H1 (cell line): ENCODE measurements around the gene C2orf76. TPM values are rescaled to one million over a fixed set of nuclear protein-coding genes. Genes with fewer than 3 reads are reported as not detected.

Experiments used
- CTCF ChIA-PET: fragments of 300-600 bp; sonication (Branson Sonifier 250); formaldehyde crosslinking; loops from one replicate; lab custom pipeline; 2021; ENCODE audit not compliant: partially characterized antibody; lab: Charles Lee
- POLR2A ChIA-PET: fragments of 300-600 bp; sonication (Branson Sonifier 250); formaldehyde crosslinking; loops from one replicate; lab custom pipeline; 2021; ENCODE audit warnings: inconsistent platforms; ENCODE audit not compliant: partially characterized antibody; lab: Charles Lee
- DNase-seq, 2 experiments: peaks; one replicate each; pipeline versions ENCODE4 v3.0.0 to v3.0.0-alpha.2; 2010 to 2022; ENCODE audit warnings: low spot score in 2 of 2, low read depth in 1 of 2, mixed read lengths in 1 of 2
- FAIRE-seq: peaks from 2 replicates; lab custom pipeline; 2011; peaks lifted over from hg19 to GRCh38; lab: Jason Lieb, UNC
- H2AFZ ChIP-seq: 2 replicates; pipeline ENCODE4 v1.8.1; 2012; ENCODE audit warnings: low read length, inconsistent platforms
- H2AK5ac ChIP-seq: 2 replicates; pipeline ENCODE4 v1.6.1; 2013; ENCODE audit warnings: low read depth, low read length
- H2BK120ac ChIP-seq: replicated peaks from 2 replicates; pipeline ENCODE3; 2013; ENCODE audit warnings: low read depth, low read length, inconsistent platforms
- H2BK12ac ChIP-seq: 2 replicates; pipeline ENCODE4 v1.6.1; 2013; ENCODE audit warnings: low read depth, low read length
- H2BK15ac ChIP-seq: 2 replicates; pipeline ENCODE4 v1.6.1; 2013; ENCODE audit warnings: low read length
- H2BK20ac ChIP-seq: 2 replicates; pipeline ENCODE4 v1.6.1; 2013; ENCODE audit warnings: low read length
- H2BK5ac ChIP-seq: 2 replicates; pipeline ENCODE4 v1.6.1; 2013; ENCODE audit warnings: low read depth, low read length
- H3K14ac ChIP-seq: 2 replicates; pipeline ENCODE4 v1.6.1; 2013; ENCODE audit warnings: inconsistent platforms; ENCODE audit not compliant: insufficient read length
- H3K18ac ChIP-seq: 2 replicates; pipeline ENCODE4 v1.6.1; 2013; ENCODE audit warnings: low read length; ENCODE audit errors: extremely low read depth
- H3K23ac ChIP-seq: 2 replicates; pipeline ENCODE4 v1.6.1; 2013; ENCODE audit warnings: inconsistent platforms; ENCODE audit not compliant: insufficient read length
- H3K23me2 ChIP-seq: 2 replicates; pipeline ENCODE4 v1.6.1; 2013; ENCODE audit warnings: low read depth, low read length
- H3K27ac ChIP-seq: 2 replicates; pipeline ENCODE4 v1.6.1; 2011; ENCODE audit warnings: low read depth, low read length, inconsistent platforms
- H3K27me3 ChIP-seq, 4 experiments: replicated peaks in 1 of 4; 1 replicate in 1 of 4; 2 replicates in 3 of 4; pipeline versions ENCODE4 v1.6.1 to v1.8.1; 2011 to 2013; ENCODE audit warnings: low read length in 3 of 4, mild to moderate bottlenecking in 3 of 4, inconsistent platforms in 2 of 4, mixed read lengths in 2 of 4, moderate library complexity in 1 of 4; ENCODE audit not compliant: control insufficient read depth in 3 of 4, insufficient read depth in 3 of 4; ENCODE audit errors: extremely low read depth in 1 of 4
- H3K36me3 ChIP-seq, 4 experiments: 2 replicates each; pipeline versions ENCODE4 v1.6.1 to v1.8.1; 2011 to 2013; ENCODE audit warnings: mild to moderate bottlenecking in 4 of 4, low read length in 3 of 4, moderate library complexity in 2 of 4, control low read depth in 1 of 4, inconsistent platforms in 1 of 4; ENCODE audit not compliant: insufficient read depth in 4 of 4, control insufficient read depth in 2 of 4
- H3K4ac ChIP-seq: replicated peaks from 2 replicates; pipeline ENCODE3; 2013; ENCODE audit warnings: low read length, low read depth, mixed read lengths, inconsistent platforms; ENCODE audit not compliant: insufficient read length
- H3K4me1 ChIP-seq, 4 experiments: replicated peaks in 1 of 4; 1 replicate in 1 of 4; 2 replicates in 3 of 4; pipeline versions ENCODE4 v1.6.1 to v1.8.1; 2011 to 2013; ENCODE audit warnings: low read length in 3 of 4, inconsistent platforms in 2 of 4, mixed read lengths in 1 of 4; ENCODE audit not compliant: insufficient read depth in 4 of 4, control insufficient read depth in 3 of 4
- H3K4me2 ChIP-seq, 2 experiments: 2 replicates each; pipeline versions ENCODE4 v1.6.1 to v1.8.1; 2011 to 2013; ENCODE audit warnings: low read depth in 2 of 2, low read length in 2 of 2, control low read depth in 1 of 2, inconsistent platforms in 1 of 2, mild to moderate bottlenecking in 1 of 2; ENCODE audit not compliant: insufficient read depth in 1 of 2
- H3K4me3 ChIP-seq, 4 experiments: fragments of 200-600, 300-600 bp in 1 of 4; sonication (generic), shearing (Covaris generic), sonication (Bioruptor Twin) in 1 of 4; 2 replicates each; pipeline versions ENCODE4 v1.5.1 to v1.8.1; 2011 to 2016; ENCODE audit warnings: low read length in 4 of 4, low read depth in 3 of 4, control low read depth in 2 of 4, inconsistent platforms in 2 of 4, mild to moderate bottlenecking in 2 of 4, mixed read lengths in 1 of 4, moderate library complexity in 1 of 4; ENCODE audit not compliant: insufficient read depth in 2 of 4; ENCODE audit errors: extremely low read depth in 1 of 4
- H3K56ac ChIP-seq: replicated peaks from 2 replicates; pipeline ENCODE3; 2013; ENCODE audit warnings: low read depth, mild to moderate bottlenecking, mixed read lengths, low read length, inconsistent platforms; ENCODE audit not compliant: insufficient read length
- H3K79me1 ChIP-seq: 2 replicates; pipeline ENCODE4 v1.6.1; 2013; ENCODE audit warnings: low read depth, low read length, control low read depth
- H3K79me2 ChIP-seq, 2 experiments: 2 replicates each; pipeline versions ENCODE4 v1.6.1 to v1.8.1; 2012 to 2013; ENCODE audit warnings: low read length in 2 of 2, mild to moderate bottlenecking in 2 of 2, inconsistent platforms in 1 of 2; ENCODE audit not compliant: insufficient read depth in 2 of 2, control insufficient read depth in 1 of 2
- H3K9ac ChIP-seq, 4 experiments: replicated peaks in 1 of 4; 1 replicate in 1 of 4; 2 replicates in 3 of 4; pipeline versions ENCODE4 v1.6.1 to v1.8.1; 2011 to 2013; ENCODE audit warnings: low read depth in 3 of 4, low read length in 3 of 4, control low read depth in 2 of 4, mild to moderate bottlenecking in 2 of 4, moderate library complexity in 2 of 4, inconsistent platforms in 1 of 4; ENCODE audit errors: extremely low read depth in 1 of 4
- H3K9me3 ChIP-seq, 2 experiments: 2 replicates each; pipeline versions ENCODE4 v1.6.1 to v1.8.1; 2012 to 2013; ENCODE audit warnings: mild to moderate bottlenecking in 2 of 2, moderate library complexity in 2 of 2, control low read depth in 1 of 2, inconsistent platforms in 1 of 2, low read depth in 1 of 2, low read length in 1 of 2, mixed read lengths in 1 of 2; ENCODE audit not compliant: insufficient read depth in 2 of 2
- H4K20me1 ChIP-seq, 2 experiments: replicated peaks in 1 of 2; 2 replicates each; pipeline versions ENCODE3 to v1.8.1; 2011 to 2013; ENCODE audit warnings: inconsistent platforms in 2 of 2, low read length in 2 of 2, mild to moderate bottlenecking in 1 of 2; ENCODE audit not compliant: insufficient read depth in 2 of 2, control insufficient read depth in 1 of 2
- H4K5ac ChIP-seq: 2 replicates; pipeline ENCODE4 v1.6.1; 2013; ENCODE audit warnings: low read length, low read depth, mixed read lengths, inconsistent platforms; ENCODE audit not compliant: insufficient read length
- H4K8ac ChIP-seq: 2 replicates; pipeline ENCODE4 v1.8.0; 2013; ENCODE audit warnings: mild to moderate bottlenecking, moderate library complexity, low read length, inconsistent platforms; ENCODE audit not compliant: insufficient read depth; ENCODE audit errors: extremely low read depth
- H4K91ac ChIP-seq: replicated peaks from 2 replicates; pipeline ENCODE3; 2013; ENCODE audit warnings: low read length, mixed read lengths, inconsistent platforms; ENCODE audit not compliant: insufficient read length
- JUN ChIP-seq: IDR thresholded peaks from 2 replicates; pipeline ENCODE4 v1.6.1; 2011; ENCODE audit warnings: low read depth, mild to moderate bottlenecking, improper control_type of control experiment, low read length
- NANOG ChIP-seq: IDR thresholded peaks from 2 replicates; pipeline ENCODE4 v1.6.1; 2011; ENCODE audit warnings: low read length, low read depth, mild to moderate bottlenecking, inconsistent platforms; ENCODE audit not compliant: insufficient read depth, poor library complexity, severe bottlenecking
- TEAD4 ChIP-seq: IDR thresholded peaks from 2 replicates; pipeline ENCODE4 v1.6.1; 2012; ENCODE audit warnings: low read depth, low read length, inconsistent platforms, mixed read lengths
- WGBS, 2 experiments: shearing (Covaris generic) in 1 of 2; methylation state at CpG; one replicate each; pipeline versions ENCODE4 v1.1.6 to v1.1.7; 2013 to 2015; ENCODE audit warnings: low lambda C conversion rate in 2 of 2, mixed read lengths in 2 of 2, inconsistent platforms in 1 of 2, low coverage in 1 of 2, missing lambda C conversion rate in 1 of 2; ENCODE audit not compliant: insufficient replicate concordance in 2 of 2, insufficient coverage in 1 of 2, insufficient read length in 1 of 2; ENCODE audit errors: extremely low coverage in 1 of 2, missing lambda C conversion rate in 1 of 2; 5-methylcytosine and 5-hydroxymethylcytosine counted together
- polyA plus RNA-seq, 7 experiments: library from polyadenylated mRNA; depleted of rRNA in 3 of 7; stranded (reverse) in 5 of 7; unstranded in 2 of 7; fragments of >200 nt in 5 of 7; fragments of 200-250 nt in 2 of 7; gene quantifications; 1 replicate in 5 of 7; 2 replicates in 1 of 7; 4 replicates in 1 of 7; pipeline versions ENCODE4 v1.2.1 to v1.2.3, GENCODE V29; 2011 to 2013; ENCODE audit warnings: missing spikeins in 2 of 7, mixed read lengths in 2 of 7
- total RNA-seq: library from RNA; stranded (reverse); fragmentation: NEBNext Ultra II Directional; extraction: Animal tissue kit (Norgen Biotek cat#: 25700); gene quantifications from 2 replicates; pipeline ENCODE4 v1.2.1, GENCODE V29; 2021

Gene C2orf76
- total and polyA plus RNA-seq, 2 of the 8 experiments (the other 6 are each of a cell fraction or from before 2014, with no cell fraction given): 4.4 to 5.0 TPM

GRCh38 chr2:119378566-119378965, 11.9 kb upstream of the C2orf76 start:
- Histone ChIP-seq H2AK5ac (no peak overlapping the region), H3K4ac (no peak overlapping the region), H3K9ac (no peak overlapping the region), H4K5ac (no peak overlapping the region), H3K56ac (no peak overlapping the region), H4K91ac (no peak overlapping the region), H3K79me2 (no peaks in the 10 kb centered on the region), H3K14ac (no peak overlapping the region), H4K8ac (no peak overlapping the region), H3K36me3 (peaks cover 0 to under 1% (median under 1%) of the 10 kb centered on the region in 4 experiments; a peak in 4 of 8 replicates), H3K27me3 (no peaks in the 10 kb centered on the region), H3K4me1 (no peaks in the 10 kb centered on the region), H3K4me3 (no peak overlapping the region), H2BK12ac (no peak overlapping the region), H2BK15ac (no peak overlapping the region), H2AFZ (no peak overlapping the region), H3K23me2 (no peaks in the 10 kb centered on the region), H2BK20ac (0 out of 2 replicates have a peak overlapping the region, but pooled peaks have one; percentile 3), H3K9me3 (no peaks in the 10 kb centered on the region), H3K79me1 (peaks cover 2% of the 10 kb centered on the region; the same call in 1 of the 2 replicates), H3K18ac (no peak overlapping the region), H3K27ac (no peak overlapping the region), H2BK5ac (no peak overlapping the region), H4K20me1 (no peaks in the 10 kb centered on the region), H2BK120ac (no peak overlapping the region), H3K23ac (no peak overlapping the region), H3K4me2 (no peak overlapping the region)
- DNase-seq (no peak), FAIRE-seq (no peak)
- no peak for TF ChIP-seq JUN
- no peak for TF ChIP-seq NANOG
- no peak for TF ChIP-seq TEAD4
- WGBS, 2 experiments: 92% methylated on average over 2 of the region's 6 CpGs; no CpG with 5 or more reads in 1 of the 2 experiments
- POLR2A ChIA-PET: interaction anchor here (0.9 to 1.3 kb wide), 2 partner anchors 11 kb away, joined by 3 to 6 read pairs; partner anchors contain the start of genes C2orf76 and DBI
- CTCF ChIA-PET: interaction anchor here (0.9 to 1.4 kb wide), 4 partner anchors 9 to 105 kb away, joined by 3 to 6 read pairs (median 4); no protein-coding TSS in a partner anchor
